HEK293 (cell line): ENCODE data around the gene SUSD6.

ENCODE experiments used
- CTCF ChIA-PET: fragments of 350-600 bp; formaldehyde crosslinking; extraction: SDS; loops from one replicate; lab custom pipeline; 2021; ENCODE audit warnings: antibody characterized with exemption; lab: Yijun Ruan, JAX
- POLR2A ChIA-PET: fragments of 300-600 bp; formaldehyde crosslinking; extraction: SDS; loops from one replicate; lab custom pipeline; 2020; ENCODE audit warnings: antibody characterized with exemption, inconsistent platforms; lab: Yijun Ruan, JAX
- H3K27ac ChIP-seq: fragments of 200-500 bp; sonication (Bioruptor generic); 2 replicates; pipeline ENCODE4 v1.5.1; 2014; ENCODE audit warnings: low read depth, low read length, control low read depth, inconsistent platforms; ENCODE audit errors: extremely low read depth
- H3K36me3 ChIP-seq, 2 experiments: fragments of 200-500 bp in 1 of 2; sonication (Bioruptor generic) in 1 of 2; 1 replicate in 1 of 2; 2 replicates in 1 of 2; pipeline ENCODE4 v1.5.1; 2014 to 2017; ENCODE audit warnings: inconsistent platforms in 2 of 2, low read length in 2 of 2; ENCODE audit not compliant: control insufficient read depth in 2 of 2, insufficient read depth in 1 of 2
- H3K4me1 ChIP-seq: fragments of 200-500 bp; sonication (Bioruptor generic); 2 replicates; pipeline ENCODE4 v1.5.1; 2014; ENCODE audit warnings: mild to moderate bottlenecking, low read length, inconsistent platforms; ENCODE audit not compliant: control insufficient read depth, insufficient read depth
- H3K4me3 ChIP-seq: 2 replicates; pipeline ENCODE4 v1.5.1; 2011; ENCODE audit warnings: low read depth, mild to moderate bottlenecking, control low read depth, low read length, moderate library complexity
- H3K9me3 ChIP-seq: fragments of 200-500 bp; sonication (Bioruptor generic); 2 replicates; pipeline ENCODE4 v1.5.1; 2014; ENCODE audit warnings: low read depth, low read length, inconsistent platforms; ENCODE audit not compliant: control insufficient read depth, insufficient read depth
- BCL11B ChIP-seq: fragments of 450-650 bp; formaldehyde crosslinking; IDR thresholded peaks from 2 replicates; pipeline ENCODE4 v1.5.1; 2016; ENCODE audit warnings: low read depth, missing biosample characterization, missing genetic modification characterization
- SCRT1 ChIP-seq: fragments of 450-650 bp; formaldehyde crosslinking; IDR thresholded peaks from 2 replicates; pipeline ENCODE4 v1.5.1; 2016; ENCODE audit warnings: missing biosample characterization, missing genetic modification characterization, borderline replicate concordance
- SETDB1 ChIP-seq: IDR thresholded peaks from one replicate; pipeline ENCODE4 v1.6.1; 2017; ENCODE audit warnings: mild to moderate bottlenecking, low read length, moderate library complexity, mixed read lengths; ENCODE audit not compliant: insufficient read length
- ZNF146 ChIP-seq: fragments of 450-650 bp; formaldehyde crosslinking; IDR thresholded peaks from 2 replicates; pipeline ENCODE4 v1.5.1; 2016; ENCODE audit warnings: missing biosample characterization, missing genetic modification characterization
- ZNF514 ChIP-seq: fragments of 450-650 bp; formaldehyde crosslinking; IDR thresholded peaks from 2 replicates; pipeline ENCODE4 v1.5.1; 2016; ENCODE audit warnings: missing biosample characterization, missing genetic modification characterization
- ZNF518A ChIP-seq: fragments of 450-650 bp; formaldehyde crosslinking; conservative IDR thresholded peaks from 2 replicates; pipeline ENCODE4 v1.5.1; 2016; ENCODE audit warnings: low read depth, missing biosample characterization, missing genetic modification characterization
- ZNF645 ChIP-seq: fragments of 450-650 bp; formaldehyde crosslinking; IDR thresholded peaks from 2 replicates; pipeline ENCODE4; 2016; ENCODE audit warnings: missing biosample characterization, missing genetic modification characterization
- ZNF670 ChIP-seq: fragments of 450-650 bp; formaldehyde crosslinking; IDR thresholded peaks from 2 replicates; pipeline ENCODE4 v1.5.1; 2016; ENCODE audit warnings: missing biosample characterization, missing genetic modification characterization, low read depth
- TF ChIP-seq, protein P1 (sequence below): fragments of 450-650 bp; formaldehyde crosslinking; IDR thresholded peaks from 2 replicates; pipeline ENCODE4 v1.5.1; 2016; ENCODE audit warnings: missing biosample characterization, missing genetic modification characterization
- TF ChIP-seq, protein P2 (sequence below): fragments of 450-650 bp; IDR thresholded peaks from 2 replicates; pipeline ENCODE4 v1.5.1; 2018; ENCODE audit warnings: missing biosample characterization, mild to moderate bottlenecking, missing genetic modification characterization
- TF ChIP-seq, protein P3 (sequence below): fragments of 450-650 bp; formaldehyde crosslinking; IDR thresholded peaks from 2 replicates; pipeline ENCODE4 v1.5.1; 2016; ENCODE audit warnings: missing biosample characterization, missing genetic modification characterization
- TF ChIP-seq, protein P4 (sequence below): fragments of 450-650 bp; IDR thresholded peaks from 2 replicates; pipeline ENCODE4 v1.5.1; 2018; ENCODE audit warnings: missing biosample characterization, missing genetic modification characterization

SUSD6 gene

DNA sequence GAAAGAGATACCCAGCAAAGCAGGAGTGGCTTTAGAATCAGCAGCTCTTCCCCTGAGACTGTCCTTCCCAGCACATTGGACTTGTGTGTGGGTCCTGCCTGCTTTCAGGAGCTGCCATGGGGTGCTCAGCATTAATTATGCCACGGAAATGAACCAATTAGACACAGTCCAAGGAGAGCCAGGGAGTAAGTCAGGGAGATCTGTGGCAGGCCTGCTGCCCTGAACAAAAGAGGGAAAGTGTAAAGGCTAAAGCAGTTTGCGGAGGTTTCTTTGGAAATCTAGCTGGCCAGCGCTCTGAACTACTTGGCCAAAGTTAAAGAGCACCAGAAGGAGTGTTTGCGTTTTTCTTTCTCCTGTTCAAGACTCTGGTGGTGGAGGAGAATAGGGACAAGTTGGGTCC, 89.9 kb downstream of the SUSD6 start (continued):
- TF ChIP-seq, protein P1, sequence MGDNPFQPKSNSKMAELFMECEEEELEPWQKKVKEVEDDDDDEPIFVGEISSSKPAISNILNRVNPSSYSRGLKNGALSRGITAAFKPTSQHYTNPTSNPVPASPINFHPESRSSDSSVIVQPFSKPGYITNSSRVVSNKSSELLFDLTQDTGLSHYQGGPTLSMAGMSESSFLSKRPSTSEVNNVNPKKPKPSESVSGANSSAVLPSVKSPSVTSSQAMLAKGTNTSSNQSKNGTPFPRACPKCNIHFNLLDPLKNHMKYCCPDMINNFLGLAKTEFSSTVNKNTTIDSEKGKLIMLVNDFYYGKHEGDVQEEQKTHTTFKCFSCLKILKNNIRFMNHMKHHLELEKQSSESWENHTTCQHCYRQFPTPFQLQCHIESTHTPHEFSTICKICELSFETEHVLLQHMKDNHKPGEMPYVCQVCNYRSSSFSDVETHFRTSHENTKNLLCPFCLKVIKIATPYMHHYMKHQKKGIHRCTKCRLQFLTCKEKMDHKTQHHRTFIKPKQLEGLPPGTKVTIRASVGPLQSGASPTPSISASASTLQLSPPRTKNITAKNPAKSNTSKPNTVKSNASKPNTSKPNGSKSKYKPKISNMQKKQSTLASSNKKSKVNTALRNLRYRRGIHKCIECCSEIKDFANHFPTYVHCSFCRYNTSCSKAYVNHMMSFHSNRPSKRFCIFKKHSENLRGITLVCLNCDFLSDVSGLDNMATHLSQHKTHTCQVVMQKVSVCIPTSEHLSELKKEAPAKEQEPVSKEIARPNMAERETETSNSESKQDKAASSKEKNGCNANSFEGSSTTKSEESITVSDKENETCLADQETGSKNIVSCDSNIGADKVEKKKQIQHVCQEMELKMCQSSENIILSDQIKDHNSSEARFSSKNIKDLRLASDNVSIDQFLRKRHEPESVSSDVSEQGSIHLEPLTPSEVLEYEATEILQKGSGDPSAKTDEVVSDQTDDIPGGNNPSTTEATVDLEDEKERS (tag by site-specific recombination): no peak

DNA sequence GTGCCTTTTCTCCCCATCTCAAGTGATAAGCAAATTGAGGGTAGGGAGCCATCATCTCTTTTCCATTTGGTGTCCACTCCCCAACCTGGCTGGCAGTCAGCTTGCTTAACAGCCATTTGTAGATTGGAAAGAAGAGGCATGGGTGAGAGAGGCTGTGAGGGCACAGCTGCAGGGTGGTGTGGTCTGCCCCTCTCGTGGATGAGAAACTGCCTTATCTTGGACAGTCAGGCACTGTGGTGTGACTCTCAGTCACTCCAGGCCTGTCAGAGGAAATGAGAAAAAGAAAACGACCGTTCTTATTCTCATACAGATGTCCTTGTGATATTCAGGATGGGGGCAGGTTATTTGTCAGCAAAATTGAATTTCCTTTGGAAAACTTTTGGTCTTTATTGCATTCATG, 90.5 kb downstream of the SUSD6 start:
- ChIA-PET CTCF (interaction anchor here (0.5 kb wide), 1 partner anchor 80 kb away, joined by 4 read pairs; no protein-coding TSS in a partner anchor), POLR2A (no interaction called here)
- H3K9me3 ChIP-seq: no peaks in the 10 kb centered on the region
- H3K27ac ChIP-seq: no peak overlapping the region
- H3K36me3 ChIP-seq: peaks cover 0 to 9% of the 10 kb centered on the region in 2 experiments; a peak in 1 of 3 replicates
- TF ChIP-seq SETDB1: no peak
- H3K4me1 ChIP-seq: no peaks in the 10 kb centered on the region
- no peak overlapping the region for H3K4me3 ChIP-seq

DNA sequence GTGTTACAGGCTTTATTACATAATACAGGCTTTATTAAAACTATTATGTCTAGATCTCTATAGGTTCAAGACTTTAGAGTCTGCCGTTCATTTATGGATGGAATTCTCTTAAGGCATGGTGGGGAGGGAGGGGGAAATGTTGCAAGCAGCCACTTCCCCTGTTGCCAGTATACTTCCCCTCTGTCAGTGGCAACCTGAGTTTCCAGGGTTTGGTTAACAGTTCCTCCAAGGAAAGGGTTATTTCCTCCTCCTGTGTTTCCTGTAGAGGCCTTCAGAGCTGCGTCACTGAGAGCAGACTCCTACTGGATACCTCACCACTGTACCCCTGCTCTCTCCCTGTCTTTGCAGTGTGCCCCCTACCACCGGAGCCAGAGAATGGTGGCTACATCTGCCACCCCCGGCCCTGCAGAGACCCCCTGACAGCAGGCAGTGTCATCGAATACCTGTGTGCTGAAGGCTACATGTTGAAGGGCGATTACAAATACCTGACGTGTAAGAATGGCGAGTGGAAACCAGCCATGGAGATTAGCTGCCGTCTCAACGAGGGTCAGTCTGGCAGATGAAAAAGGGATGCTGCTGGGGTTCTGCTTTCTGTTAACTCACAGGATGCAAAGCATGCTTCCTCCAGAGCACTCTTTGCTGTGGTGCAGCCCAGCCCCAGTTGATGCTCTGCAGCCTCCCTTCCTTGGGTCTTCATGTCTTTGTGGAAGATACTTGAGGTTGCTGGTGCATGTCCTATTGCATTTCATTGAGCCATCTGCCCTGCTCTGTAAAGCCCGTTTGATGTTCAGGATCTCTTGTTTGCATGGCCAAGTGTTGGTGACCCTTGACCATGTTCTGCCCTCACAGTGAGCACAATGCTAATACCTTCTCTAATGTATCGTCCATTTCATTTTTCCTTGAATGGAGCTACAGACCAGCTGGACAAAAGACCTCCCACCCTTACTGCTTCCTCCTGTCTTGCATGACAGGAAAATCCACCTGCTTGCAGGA, 91.9 kb downstream of the SUSD6 start:
- CTCF ChIA-PET: interaction anchor here (0.5 kb wide), 1 partner anchor 129 kb away, joined by 3 read pairs; the partner anchor contains the start of gene CCDC177

DNA sequence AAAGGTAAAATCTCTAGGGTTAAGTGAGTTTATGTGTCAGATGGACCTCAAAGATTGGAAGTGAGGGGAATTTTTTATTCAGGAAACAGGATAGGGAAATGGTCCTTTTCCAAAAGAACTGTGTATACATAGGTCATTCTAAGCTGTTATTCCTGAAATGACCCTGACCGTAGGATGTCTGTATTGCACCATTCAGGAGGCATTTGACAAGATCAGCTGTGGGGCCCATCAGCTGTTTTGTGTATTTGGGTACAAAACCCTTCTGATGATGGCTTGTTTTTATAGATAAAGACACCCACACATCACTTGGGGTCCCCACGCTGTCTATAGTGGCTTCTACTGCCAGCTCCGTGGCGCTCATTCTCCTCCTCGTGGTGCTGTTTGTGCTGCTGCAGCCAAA, 92.9 kb downstream of the SUSD6 start:
- Histone ChIP-seq H3K36me3 (peaks cover 0 to 21% of the 10 kb centered on the region in 2 experiments; a peak in 1 of 3 replicates), H3K4me3 (no peak overlapping the region), H3K4me1 (no peaks in the 10 kb centered on the region), H3K27ac (no peak overlapping the region), H3K9me3 (no peaks in the 10 kb centered on the region)
- ChIA-PET POLR2A (no interaction called here), CTCF (interaction anchor here (0.5 to 1.5 kb wide), 2 partner anchors 23 to 130 kb away, joined by 3 to 4 read pairs; partner anchors contain the start of gene CCDC177)
- TF ChIP-seq ZNF514 (tag by site-specific recombination) (no peak), ZNF146 (no peak), ZNF670 (tag by site-specific recombination) (no peak), ZNF645 (tag by site-specific recombination) (no peak), SCRT1 (no peak), ZNF518A (tag by site-specific recombination) (no peak)
- TF ChIP-seq, protein P2, sequence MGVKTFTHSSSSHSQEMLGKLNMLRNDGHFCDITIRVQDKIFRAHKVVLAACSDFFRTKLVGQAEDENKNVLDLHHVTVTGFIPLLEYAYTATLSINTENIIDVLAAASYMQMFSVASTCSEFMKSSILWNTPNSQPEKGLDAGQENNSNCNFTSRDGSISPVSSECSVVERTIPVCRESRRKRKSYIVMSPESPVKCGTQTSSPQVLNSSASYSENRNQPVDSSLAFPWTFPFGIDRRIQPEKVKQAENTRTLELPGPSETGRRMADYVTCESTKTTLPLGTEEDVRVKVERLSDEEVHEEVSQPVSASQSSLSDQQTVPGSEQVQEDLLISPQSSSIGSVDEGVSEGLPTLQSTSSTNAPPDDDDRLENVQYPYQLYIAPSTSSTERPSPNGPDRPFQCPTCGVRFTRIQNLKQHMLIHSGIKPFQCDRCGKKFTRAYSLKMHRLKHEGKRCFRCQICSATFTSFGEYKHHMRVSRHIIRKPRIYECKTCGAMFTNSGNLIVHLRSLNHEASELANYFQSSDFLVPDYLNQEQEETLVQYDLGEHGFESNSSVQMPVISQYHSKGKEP: no peak
- TF ChIP-seq, protein P3, sequence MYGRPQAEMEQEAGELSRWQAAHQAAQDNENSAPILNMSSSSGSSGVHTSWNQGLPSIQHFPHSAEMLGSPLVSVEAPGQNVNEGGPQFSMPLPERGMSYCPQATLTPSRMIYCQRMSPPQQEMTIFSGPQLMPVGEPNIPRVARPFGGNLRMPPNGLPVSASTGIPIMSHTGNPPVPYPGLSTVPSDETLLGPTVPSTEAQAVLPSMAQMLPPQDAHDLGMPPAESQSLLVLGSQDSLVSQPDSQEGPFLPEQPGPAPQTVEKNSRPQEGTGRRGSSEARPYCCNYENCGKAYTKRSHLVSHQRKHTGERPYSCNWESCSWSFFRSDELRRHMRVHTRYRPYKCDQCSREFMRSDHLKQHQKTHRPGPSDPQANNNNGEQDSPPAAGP (tag by site-specific recombination): no peak

More for the DNA sequence above, 91.9 kb downstream of the SUSD6 start:
- Histone ChIP-seq H3K9me3 (no peaks in the 10 kb centered on the region), H3K27ac (no peak overlapping the region), H3K36me3 (peaks cover 0 to 12% of the 10 kb centered on the region in 2 experiments; a peak in 1 of 3 replicates), H3K4me1 (no peaks in the 10 kb centered on the region), H3K4me3 (no peak overlapping the region)
- POLR2A ChIA-PET: no interaction called here
- no peak for TF ChIP-seq BCL11B (tag by site-specific recombination)
- TF ChIP-seq, protein P4, sequence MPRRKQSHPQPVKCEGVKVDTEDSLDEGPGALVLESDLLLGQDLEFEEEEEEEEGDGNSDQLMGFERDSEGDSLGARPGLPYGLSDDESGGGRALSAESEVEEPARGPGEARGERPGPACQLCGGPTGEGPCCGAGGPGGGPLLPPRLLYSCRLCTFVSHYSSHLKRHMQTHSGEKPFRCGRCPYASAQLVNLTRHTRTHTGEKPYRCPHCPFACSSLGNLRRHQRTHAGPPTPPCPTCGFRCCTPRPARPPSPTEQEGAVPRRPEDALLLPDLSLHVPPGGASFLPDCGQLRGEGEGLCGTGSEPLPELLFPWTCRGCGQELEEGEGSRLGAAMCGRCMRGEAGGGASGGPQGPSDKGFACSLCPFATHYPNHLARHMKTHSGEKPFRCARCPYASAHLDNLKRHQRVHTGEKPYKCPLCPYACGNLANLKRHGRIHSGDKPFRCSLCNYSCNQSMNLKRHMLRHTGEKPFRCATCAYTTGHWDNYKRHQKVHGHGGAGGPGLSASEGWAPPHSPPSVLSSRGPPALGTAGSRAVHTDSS (tag by site-specific recombination): no peak
